Activated naive CD4-positive, alpha-beta T cell treated with anti-CD3 and anti-CD28 coated beads, Interleukin-2, amount 50 U/mL, for 72 hours (primary cell): ENCODE results near the gene MT1H. TPM values are rescaled to one million over a fixed set of nuclear protein-coding genes. Genes with fewer than 3 reads are reported as not detected.
A peak's percentile ranks its signal among the peaks of the same experiment; 100 is the strongest.

Source experiments
- ATAC-seq, 2 donors: fragments of 150-1000 bp; cut with Tn5 transposase; 2 replicates each; pipeline ENCODE4 v1.10.0; 2021; ENCODE audit warnings: mild to moderate bottlenecking in 2 of 2, moderate library complexity in 2 of 2
- DNase-seq, 2 donors: peaks; one replicate each; pipeline ENCODE4 v3.0.0; 2021 to 2022; ENCODE audit warnings: low spot score in 2 of 2
- H3K27ac Mint-ChIP-seq, 2 donors: one replicate each; pipeline ENCODE4 v1.8.0; 2022; ENCODE audit warnings: mild to moderate bottlenecking in 2 of 2, mixed read lengths in 2 of 2
- H3K36me3 Mint-ChIP-seq, 2 donors: one replicate each; pipeline ENCODE4 v1.8.0; 2022; ENCODE audit warnings: mixed read lengths in 2 of 2
- H3K9me3 Mint-ChIP-seq, 2 donors: one replicate each; pipeline ENCODE4 v1.8.0; 2022; ENCODE audit warnings: mixed read lengths in 2 of 2
- total RNA-seq, 2 donors: library from RNA; stranded (reverse); gene quantifications; one replicate each; pipeline ENCODE4 v1.2.3, GENCODE V29; 2022

The MT1H gene
- total RNA-seq, 2 donors from 2014 or later, result not detected

GRCh38 chr16:56689171-56689570 is 19.6 kb downstream of the MT1H start:
- DNase-seq, result no peak
- ATAC-seq, result no peak
- Mint-ChIP-seq H3K9me3 (no peaks in the 10 kb centered on the region), H3K36me3 (peaks cover 0 to 5% of the 10 kb centered on the region in 2 donors), H3K27ac (no peak overlapping the region)

- no peak for DNase-seq
- H3K27ac Mint-ChIP-seq, result no peak overlapping the region
- H3K36me3 Mint-ChIP-seq, result peaks cover 0 to 5% of the 10 kb centered on the region in 2 donors
- no peaks in the 10 kb centered on the region for H3K9me3 Mint-ChIP-seq
- no peak for ATAC-seq
Measured at GRCh38 chr16:56690420-56691122, 21.0 kb downstream of the MT1H start.

- H3K36me3 Mint-ChIP-seq, result no peaks in the 10 kb centered on the region
- ATAC-seq, result no peak
- no peak overlapping the region for H3K27ac Mint-ChIP-seq
- DNase-seq, result no peak
- H3K9me3 Mint-ChIP-seq, result no peaks in the 10 kb centered on the region
Measured at GRCh38 chr16:56691885-56692284, 22.3 kb downstream of the MT1H start.

- Mint-ChIP-seq H3K36me3 (no peaks in the 10 kb centered on the region), H3K27ac (no peak overlapping the region), H3K9me3 (no peaks in the 10 kb centered on the region)
- DNase-seq, result no peak
- ATAC-seq, result no peak
Measured at GRCh38 chr16:56695246-56695645, 25.6 kb downstream of the MT1H start.

GRCh38 chr16:56697456-56698155 is 28.0 kb downstream of the MT1H start:
- Mint-ChIP-seq H3K9me3 (no peaks in the 10 kb centered on the region), H3K27ac (no peak overlapping the region), H3K36me3 (no peaks in the 10 kb centered on the region)
- ATAC-seq (no peak), DNase-seq (no peak)

GRCh38 chr16:56700195-56700594 is 30.6 kb downstream of the MT1H start:
- Mint-ChIP-seq H3K27ac (no peak overlapping the region), H3K36me3 (no peaks in the 10 kb centered on the region), H3K9me3 (no peaks in the 10 kb centered on the region)
- DNase-seq (no peak), ATAC-seq (no peak)

GRCh38 chr16:56700631-56701030 is 31.0 kb downstream of the MT1H start:
- Mint-ChIP-seq H3K9me3 (no peaks in the 10 kb centered on the region), H3K36me3 (no peaks in the 10 kb centered on the region), H3K27ac (no peak overlapping the region)
- ATAC-seq (no peak), DNase-seq (no peak)

- no peaks in the 10 kb centered on the region for H3K36me3 Mint-ChIP-seq
- ATAC-seq (no peak), DNase-seq (peak in 1 of 2 donors; percentile 25)
- no peaks in the 10 kb centered on the region for H3K9me3 Mint-ChIP-seq
- peak overlapping the region; percentile 14 to 75 for H3K27ac Mint-ChIP-seq
Measured at GRCh38 chr16:56701534-56701933, 31.9 kb downstream of the MT1H start.

- ATAC-seq, result no peak
- Mint-ChIP-seq H3K36me3 (no peaks in the 10 kb centered on the region), H3K9me3 (no peaks in the 10 kb centered on the region), H3K27ac (no peak overlapping the region)
- peak in 1 of 2 donors; percentile 23 for DNase-seq
Measured at GRCh38 chr16:56702836-56703235, 33.2 kb downstream of the MT1H start.

GRCh38 chr16:56708525-56709442 is 39.2 kb downstream of the MT1H start:
- peak overlapping the region; percentile 53 to 89 for H3K27ac Mint-ChIP-seq
- DNase-seq, result peak in 1 of 2 donors; percentile 49
- peak in 1 of 2 donors; percentile 60 for ATAC-seq
- H3K9me3 Mint-ChIP-seq, result no peaks in the 10 kb centered on the region
- no peaks in the 10 kb centered on the region for H3K36me3 Mint-ChIP-seq

- H3K27ac Mint-ChIP-seq, result peak overlapping the region in 1 of 2 donors; percentile 89
- DNase-seq, result peak in 1 of 2 donors; percentile 44
- no peaks in the 10 kb centered on the region for H3K36me3 Mint-ChIP-seq
- peak in 1 of 2 donors; percentile 38 for ATAC-seq
- H3K9me3 Mint-ChIP-seq, result no peaks in the 10 kb centered on the region
Measured at GRCh38 chr16:56709443-56710040, 39.9 kb downstream of the MT1H start.

- Mint-ChIP-seq H3K27ac (peak overlapping the region; percentile 50 to 89), H3K9me3 (no peaks in the 10 kb centered on the region), H3K36me3 (no peaks in the 10 kb centered on the region)
- DNase-seq, result no peak
- ATAC-seq, result peak in 1 of 2 donors; percentile 34
Measured at GRCh38 chr16:56710181-56710737, 40.6 kb downstream of the MT1H start.

GRCh38 chr16:56711862-56712261 is 42.2 kb downstream of the MT1H start:
- no peak for DNase-seq
- no peak for ATAC-seq
- Mint-ChIP-seq H3K36me3 (no peaks in the 10 kb centered on the region), H3K9me3 (no peaks in the 10 kb centered on the region), H3K27ac (no peak overlapping the region)

GRCh38 chr16:56713794-56714193 is 44.2 kb downstream of the MT1H start:
- DNase-seq, result no peak
- no peaks in the 10 kb centered on the region for H3K9me3 Mint-ChIP-seq
- H3K27ac Mint-ChIP-seq, result no peak overlapping the region
- H3K36me3 Mint-ChIP-seq, result no peaks in the 10 kb centered on the region
- no peak for ATAC-seq

GRCh38 chr16:56715126-56715525 is 45.5 kb downstream of the MT1H start:
- no peaks in the 10 kb centered on the region for H3K9me3 Mint-ChIP-seq
- H3K27ac Mint-ChIP-seq, result no peak overlapping the region
- no peaks in the 10 kb centered on the region for H3K36me3 Mint-ChIP-seq
- no peak for ATAC-seq
- no peak for DNase-seq

GRCh38 chr16:56716761-56717160 is 47.1 kb downstream of the MT1H start:
- no peak for DNase-seq
- no peak for ATAC-seq
- Mint-ChIP-seq H3K9me3 (no peaks in the 10 kb centered on the region), H3K36me3 (no peaks in the 10 kb centered on the region), H3K27ac (no peak overlapping the region)
